ENCODE data around the gene TOR2A.

TOR2A gene

DNA sequence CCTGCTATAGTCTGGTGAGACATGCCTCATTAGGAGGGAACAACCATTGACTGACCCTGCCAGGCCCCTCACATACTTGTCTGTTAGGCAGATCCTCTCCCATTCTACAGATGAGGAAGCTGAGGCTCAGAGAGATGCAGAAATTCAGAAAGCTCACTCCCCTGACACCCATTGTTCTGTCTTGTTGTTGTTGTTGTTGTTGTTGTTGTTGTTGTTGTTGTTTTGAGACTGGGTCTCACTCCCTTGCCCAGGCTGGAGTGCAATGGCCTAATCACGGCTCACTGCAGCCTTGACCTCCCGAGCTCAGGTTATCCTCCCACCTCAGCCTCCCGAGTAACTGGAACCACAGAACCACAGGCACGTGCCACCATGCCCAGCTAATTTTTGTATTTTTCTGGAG is 41.4 kb downstream of the TOR2A start:
- Histone ChIP-seq H3K4me3 (ENCODE audit: low read length) (no peak overlapping the region), H3K4me1 (ENCODE audit: control insufficient read depth, insufficient read depth, low read length) (no peaks in the 10 kb centered on the region), H3K27me3 (ENCODE audit: control insufficient read depth, insufficient read depth, low read length) (no peaks in the 10 kb centered on the region), H3K36me3 (ENCODE audit: control insufficient read depth, insufficient read depth, low read length) (no peaks in the 10 kb centered on the region), H3K9ac (ENCODE audit: low read length) (no peak overlapping the region), H3K27ac (ENCODE audit: low read depth, low read length) (no peak overlapping the region)

DNA sequence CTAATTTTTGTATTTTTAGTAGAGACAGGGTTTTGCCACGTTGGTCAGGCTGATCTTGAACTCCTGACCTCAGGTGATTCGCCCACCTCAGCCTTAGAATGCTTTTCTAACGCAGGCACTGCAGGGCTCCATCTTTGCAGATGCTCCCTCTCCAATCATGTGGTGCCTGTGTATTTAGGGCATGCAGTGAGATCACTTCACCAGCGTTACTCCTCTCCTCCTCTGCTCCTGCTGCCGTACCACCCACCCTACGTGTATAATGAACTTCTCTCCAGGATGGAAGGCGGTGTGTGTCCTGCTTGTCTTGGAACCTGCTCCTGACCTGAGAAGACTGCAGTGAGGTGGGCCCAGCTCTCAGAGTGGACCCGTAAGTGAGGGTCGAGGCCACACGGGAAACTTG is 42.0 kb downstream of the TOR2A start:
- H3K36me3 ChIP-seq (ENCODE audit: control insufficient read depth, insufficient read depth, low read length): no peaks in the 10 kb centered on the region
- no peak overlapping the region for H3K9ac ChIP-seq (ENCODE audit: low read length)
- no peak overlapping the region for H3K27ac ChIP-seq (ENCODE audit: low read depth, low read length)
- no peaks in the 10 kb centered on the region for H3K4me1 ChIP-seq (ENCODE audit: control insufficient read depth, insufficient read depth, low read length)
- no peak overlapping the region for H3K4me3 ChIP-seq (ENCODE audit: low read length)
- no peaks in the 10 kb centered on the region for H3K27me3 ChIP-seq (ENCODE audit: control insufficient read depth, insufficient read depth, low read length)

DNA sequence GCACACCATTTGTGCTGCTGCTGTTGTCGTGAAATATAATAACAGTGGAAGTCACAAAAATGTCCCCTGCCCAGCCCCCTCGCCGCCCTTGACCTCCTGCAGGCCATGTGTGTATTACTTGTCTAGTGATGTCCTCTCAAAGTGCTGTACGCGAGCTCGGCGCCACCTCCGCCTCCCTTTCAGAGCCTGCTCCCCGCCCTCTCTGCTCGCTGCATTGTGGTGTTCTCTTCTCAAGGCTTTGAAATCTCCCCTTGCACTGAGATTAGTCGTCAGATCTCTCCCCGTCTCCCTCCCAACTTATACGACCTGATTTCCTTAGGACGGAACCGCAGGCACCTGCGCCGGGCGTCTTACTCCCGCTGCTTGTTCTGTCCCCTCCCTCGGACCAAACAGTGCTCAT is 43.0 kb downstream of the TOR2A start:
- H3K27ac ChIP-seq (ENCODE audit: low read depth, low read length): no peak overlapping the region
- H3K4me1 ChIP-seq (ENCODE audit: control insufficient read depth, insufficient read depth, low read length): no peaks in the 10 kb centered on the region
- H3K4me3 ChIP-seq (ENCODE audit: low read length): no peak overlapping the region
- H3K36me3 ChIP-seq (ENCODE audit: control insufficient read depth, insufficient read depth, low read length): no peaks in the 10 kb centered on the region
- H3K27me3 ChIP-seq (ENCODE audit: control insufficient read depth, insufficient read depth, low read length): no peaks in the 10 kb centered on the region
- H3K9ac ChIP-seq (ENCODE audit: low read length): no peak overlapping the region

DNA sequence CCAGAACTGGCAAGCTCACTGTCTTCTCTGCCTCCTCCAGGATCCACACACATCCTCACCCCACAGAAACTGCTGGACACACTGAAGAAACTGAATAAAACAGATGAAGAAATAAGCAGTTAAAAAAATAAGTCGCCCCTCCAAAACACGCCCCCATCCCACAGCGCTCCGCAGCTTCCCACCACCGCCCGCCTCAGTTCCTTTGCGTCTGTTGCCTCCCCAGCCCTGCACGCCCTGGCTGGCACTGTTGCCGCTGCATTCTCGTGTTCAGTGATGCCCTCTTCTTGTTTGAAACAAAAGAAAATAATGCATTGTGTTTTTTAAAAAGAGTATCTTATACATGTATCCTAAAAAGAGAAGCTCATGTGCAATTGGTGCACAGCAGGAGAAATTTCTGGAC is 44.4 kb downstream of the TOR2A start:
- Histone ChIP-seq H3K27me3 (ENCODE audit: control insufficient read depth, insufficient read depth, low read length) (no peaks in the 10 kb centered on the region), H3K36me3 (ENCODE audit: control insufficient read depth, insufficient read depth, low read length) (no peaks in the 10 kb centered on the region), H3K9ac (ENCODE audit: low read length) (no peak overlapping the region), H3K27ac (ENCODE audit: low read depth, low read length) (no peak overlapping the region), H3K4me1 (ENCODE audit: control insufficient read depth, insufficient read depth, low read length) (no peaks in the 10 kb centered on the region), H3K4me3 (ENCODE audit: low read length) (no peak overlapping the region)

DNA sequence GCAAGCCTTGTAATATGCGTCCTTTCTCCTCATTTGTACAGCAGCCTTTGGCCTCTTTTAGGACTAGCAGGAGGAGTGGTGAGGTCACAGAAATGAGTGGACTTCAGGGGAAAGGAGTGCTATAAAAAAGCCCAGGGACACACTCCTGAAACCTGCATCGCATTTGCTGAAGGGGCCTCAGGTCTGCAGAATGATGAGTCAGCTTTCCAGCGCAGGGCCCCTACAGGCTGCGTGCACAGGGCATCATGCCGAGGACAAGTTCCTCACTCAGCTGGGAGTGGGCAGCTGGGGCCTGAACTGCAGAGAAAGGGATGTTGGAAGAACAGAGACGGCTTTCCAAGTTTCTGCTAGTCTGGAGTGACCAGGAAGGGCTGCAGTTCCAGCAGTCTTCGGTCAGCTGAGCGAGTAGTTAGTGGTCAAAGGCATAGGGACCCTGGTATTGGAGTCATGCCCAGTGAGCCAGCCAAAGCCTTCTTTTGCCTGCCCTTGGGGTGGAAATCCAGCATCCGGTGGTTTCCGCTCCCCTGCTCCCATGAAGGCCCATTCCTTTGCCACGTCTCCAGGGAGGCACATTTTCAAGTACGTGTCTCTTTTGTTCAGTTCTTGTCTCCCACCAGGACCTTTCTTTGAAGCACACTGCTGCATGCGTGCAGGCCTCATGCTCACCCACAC is 45.6 kb downstream of the TOR2A start:
- Histone ChIP-seq H3K27ac (ENCODE audit: low read depth, low read length) (no peak overlapping the region), H3K27me3 (ENCODE audit: control insufficient read depth, insufficient read depth, low read length) (no peaks in the 10 kb centered on the region), H3K9ac (ENCODE audit: low read length) (no peak overlapping the region), H3K4me1 (ENCODE audit: control insufficient read depth, insufficient read depth, low read length) (no peaks in the 10 kb centered on the region), H3K36me3 (ENCODE audit: control insufficient read depth, insufficient read depth, low read length) (no peaks in the 10 kb centered on the region), H3K4me3 (ENCODE audit: low read length) (no peak overlapping the region)

DNA sequence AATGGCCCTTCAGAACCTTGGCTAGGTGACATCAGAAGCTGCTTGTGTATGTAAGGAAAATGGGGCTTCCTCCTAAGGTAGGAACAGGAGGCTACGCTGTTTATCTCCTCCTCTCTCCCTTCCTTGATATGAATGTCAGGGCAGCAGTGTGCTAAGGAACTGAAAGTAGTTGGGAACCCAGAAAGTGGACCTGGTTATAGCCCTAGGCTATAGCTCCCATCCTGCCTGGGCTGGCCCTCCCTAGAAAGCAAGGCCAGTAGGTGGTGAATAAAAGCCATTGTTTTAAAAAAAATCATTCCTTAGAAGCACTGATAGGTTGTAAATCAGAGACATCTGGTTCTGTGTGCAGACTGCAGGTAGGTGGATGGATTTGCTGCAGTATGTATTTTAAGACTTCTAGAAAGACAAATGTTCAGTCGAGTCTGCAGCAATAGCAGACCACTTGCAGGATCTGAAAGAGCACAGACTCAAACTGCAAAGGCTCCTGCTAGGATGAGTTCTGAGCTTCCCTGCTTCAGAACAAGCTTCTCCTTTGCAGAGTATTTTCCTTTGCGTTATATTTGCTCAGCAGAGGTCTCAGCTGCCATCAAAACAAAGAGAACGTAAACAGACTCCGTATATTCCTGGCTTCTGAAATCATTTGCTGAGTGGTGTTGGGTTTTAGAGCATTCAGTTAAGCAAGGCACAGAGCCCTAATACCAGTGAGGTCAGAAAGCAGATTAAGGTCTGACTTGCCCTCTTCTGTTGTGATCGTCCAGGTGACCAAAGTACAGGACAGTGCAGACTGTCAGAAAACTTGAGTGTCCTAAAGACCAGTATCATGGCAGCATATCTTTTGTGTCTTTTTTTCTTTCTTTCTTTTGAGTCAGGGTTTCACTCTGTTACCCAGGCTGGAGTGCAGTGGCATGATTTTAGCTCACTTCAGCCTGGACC is 48.4 kb downstream of the TOR2A start:
- H3K27me3 ChIP-seq (ENCODE audit: control insufficient read depth, insufficient read depth, low read length): no peaks in the 10 kb centered on the region
- H3K27ac ChIP-seq (ENCODE audit: low read depth, low read length): no peak overlapping the region
- no peaks in the 10 kb centered on the region for H3K4me1 ChIP-seq (ENCODE audit: control insufficient read depth, insufficient read depth, low read length)
- no peak overlapping the region for H3K4me3 ChIP-seq (ENCODE audit: low read length)
- peaks cover 6% of the 10 kb centered on the region for H3K36me3 ChIP-seq (ENCODE audit: control insufficient read depth, insufficient read depth, low read length)
- H3K9ac ChIP-seq (ENCODE audit: low read length): no peak overlapping the region

DNA sequence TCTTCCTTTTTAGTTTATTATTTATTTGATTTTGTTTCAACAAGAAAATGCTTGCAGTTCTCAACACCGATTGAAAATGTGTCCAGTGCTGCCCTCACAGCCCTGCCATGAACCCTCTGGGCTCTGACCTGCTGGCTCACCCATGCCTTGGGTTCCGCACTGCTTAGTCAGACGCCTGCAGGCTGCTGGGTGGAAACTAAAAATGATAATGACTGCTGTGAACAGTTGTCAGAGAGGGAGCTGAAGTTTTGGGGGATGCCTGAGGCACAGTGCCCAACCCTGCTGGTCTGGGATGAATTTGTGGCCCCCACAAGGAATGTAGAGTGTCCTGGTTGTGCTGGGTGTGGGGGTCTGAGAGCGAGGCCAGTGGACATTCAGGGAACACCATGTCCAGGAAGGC is 50.5 kb downstream of the TOR2A start:
- Histone ChIP-seq H3K27ac (ENCODE audit: low read depth, low read length) (no peak overlapping the region), H3K27me3 (ENCODE audit: control insufficient read depth, insufficient read depth, low read length) (no peaks in the 10 kb centered on the region), H3K9ac (ENCODE audit: low read length) (no peak overlapping the region), H3K4me1 (ENCODE audit: control insufficient read depth, insufficient read depth, low read length) (no peaks in the 10 kb centered on the region), H3K4me3 (ENCODE audit: low read length) (no peak overlapping the region), H3K36me3 (ENCODE audit: control insufficient read depth, insufficient read depth, low read length) (peaks cover 12% of the 10 kb centered on the region)

DNA sequence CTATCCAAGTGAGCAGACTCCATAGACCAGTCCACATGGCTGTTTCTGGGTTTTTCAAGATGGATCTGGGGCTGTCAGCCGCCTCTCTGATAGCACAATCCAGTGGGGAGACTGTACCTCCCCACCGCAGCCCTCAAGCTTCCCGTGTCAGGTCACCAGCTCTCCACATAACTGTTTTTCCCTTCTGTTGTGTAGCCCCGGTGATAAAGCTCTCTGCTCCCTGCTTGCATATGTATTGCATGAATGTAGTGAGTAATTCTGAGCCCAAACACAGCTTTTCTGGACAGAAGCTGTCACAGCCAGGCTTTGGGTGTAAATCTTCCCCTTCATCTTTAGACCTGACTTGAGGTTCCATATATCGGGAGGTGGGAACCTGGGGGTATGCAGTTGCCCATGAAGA is 51.4 kb downstream of the TOR2A start:
- Histone ChIP-seq H3K9ac (ENCODE audit: low read length) (no peak overlapping the region), H3K36me3 (ENCODE audit: control insufficient read depth, insufficient read depth, low read length) (peaks cover 12% of the 10 kb centered on the region), H3K4me1 (ENCODE audit: control insufficient read depth, insufficient read depth, low read length) (no peaks in the 10 kb centered on the region), H3K27me3 (ENCODE audit: control insufficient read depth, insufficient read depth, low read length) (no peaks in the 10 kb centered on the region), H3K27ac (ENCODE audit: low read depth, low read length) (no peak overlapping the region), H3K4me3 (ENCODE audit: low read length) (no peak overlapping the region)

DNA sequence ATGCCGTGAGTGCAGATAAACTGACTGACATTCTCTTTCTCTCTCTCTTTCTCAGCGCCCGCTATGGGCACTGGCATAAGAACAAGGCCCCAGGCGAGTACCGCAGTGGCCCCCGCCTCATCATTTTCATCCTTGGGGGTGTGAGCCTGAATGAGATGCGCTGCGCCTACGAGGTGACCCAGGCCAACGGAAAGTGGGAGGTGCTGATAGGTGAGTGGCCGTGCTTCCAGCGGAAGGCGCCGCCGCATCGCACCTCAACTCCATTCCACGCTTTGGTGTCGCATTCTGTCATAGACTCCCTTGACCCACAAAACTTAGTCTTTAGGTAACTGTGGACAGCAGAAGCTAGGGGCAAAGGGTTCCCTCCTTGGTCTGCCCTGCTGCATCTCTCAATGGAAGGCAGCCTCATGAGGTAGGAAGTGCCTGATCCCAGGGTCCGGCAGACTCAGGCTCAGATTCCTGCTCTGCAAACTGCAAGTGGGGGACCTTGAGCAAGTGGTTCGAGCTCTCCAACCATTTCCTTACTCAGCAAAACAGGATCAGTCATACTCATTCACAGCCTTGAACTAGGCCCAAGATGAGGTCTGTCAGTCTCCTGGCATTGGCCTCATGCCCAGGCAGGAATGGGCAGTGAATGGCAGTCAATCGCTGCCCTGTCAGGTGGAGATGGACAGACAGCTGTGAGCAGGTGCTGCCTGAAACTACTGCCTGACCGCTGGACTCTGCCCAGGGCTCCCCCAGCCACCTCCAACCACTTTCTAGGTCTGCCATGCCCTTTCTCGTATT is 52.5 kb downstream of the TOR2A start:
- Histone ChIP-seq H3K4me1 (ENCODE audit: control insufficient read depth, insufficient read depth, low read length) (no peaks in the 10 kb centered on the region), H3K9ac (ENCODE audit: low read length) (no peak overlapping the region), H3K27me3 (ENCODE audit: control insufficient read depth, insufficient read depth, low read length) (no peaks in the 10 kb centered on the region), H3K36me3 (ENCODE audit: control insufficient read depth, insufficient read depth, low read length) (peaks cover 12% of the 10 kb centered on the region), H3K27ac (ENCODE audit: low read depth, low read length) (no peak overlapping the region), H3K4me3 (ENCODE audit: low read length) (no peak overlapping the region)

All from rectal smooth muscle tissue (tissue), 1 donor.